K562 (cell line): ENCODE data around the gene ARID4B. TPM values are rescaled to one million over a fixed set of nuclear protein-coding genes. Genes with fewer than 3 reads are reported as not detected.
A peak's percentile ranks its signal among the peaks of the same experiment; 100 is the strongest.

Experiments used
- BCL6 ChIP-seq: fragments of 250-450 bp; sonication (Bioruptor Pico); IDR thresholded peaks from 2 replicates; pipeline ENCODE4 v1.4.0; 2020
- BRD4 ChIP-seq: fragments of 200-600 bp; sonication (generic); IDR thresholded peaks from 2 replicates; pipeline ENCODE4 v1.6.1; 2017; ENCODE audit warnings: inconsistent platforms
- CTCFL ChIP-seq: IDR thresholded peaks from 2 replicates; pipeline ENCODE4 v1.6.1; 2011; ENCODE audit warnings: borderline replicate concordance, low read depth, mild to moderate bottlenecking, moderate library complexity, low read length; ENCODE audit not compliant: insufficient read depth, poor library complexity, severe bottlenecking
- CUX1 ChIP-seq: fragments of 200-800 bp; sonication (Bioruptor generic); IDR thresholded peaks from 2 replicates; pipeline ENCODE4 v1.6.1; 2016; ENCODE audit warnings: missing genetic modification characterization, missing compliant biosample characterization
- E2F8 ChIP-seq: fragments of 450-650 bp; IDR thresholded peaks from 2 replicates; pipeline ENCODE4 v1.7.1; 2018; ENCODE audit warnings: mild to moderate bottlenecking, low read depth; ENCODE audit not compliant: partially characterized antibody
- EGR1 ChIP-seq: fragments of 450-650 bp; conservative IDR thresholded peaks from 2 replicates; pipeline ENCODE4 v1.6.1; 2017; ENCODE audit warnings: mild to moderate bottlenecking
- GTF2A2 ChIP-seq: IDR thresholded peaks from 2 replicates; pipeline ENCODE4 v1.6.1; 2016; ENCODE audit warnings: mild to moderate bottlenecking, missing genetic modification characterization, missing compliant biosample characterization
- IRF1 ChIP-seq: sonication (generic); formaldehyde crosslinking; IDR thresholded peaks from 2 replicates; pipeline ENCODE4 v1.8.0; 2022; ENCODE audit warnings: missing genetic modification reagents, mild to moderate bottlenecking, borderline replicate concordance
- KLF16 ChIP-seq: IDR thresholded peaks from 2 replicates; pipeline ENCODE4 v1.6.1; 2016; ENCODE audit warnings: antibody characterized with exemption
- MYNN ChIP-seq, 2 experiments: sonication (generic); formaldehyde crosslinking in 1 of 2; IDR thresholded peaks; 2 replicates each; pipeline versions ENCODE4 v1.5.0 to v1.6.1; 2016 to 2020; ENCODE audit warnings: antibody characterized with exemption in 1 of 2, missing genetic modification reagents in 1 of 2
- SMAD3 ChIP-seq: fragments of 450-650 bp; formaldehyde crosslinking; conservative IDR thresholded peaks from 2 replicates; pipeline ENCODE4 v1.4.0; 2020; ENCODE audit warnings: mild to moderate bottlenecking
- ZBTB9 ChIP-seq: fragments of 450-650 bp; formaldehyde crosslinking; IDR thresholded peaks from 2 replicates; pipeline ENCODE4 v1.4.0; 2020; ENCODE audit warnings: mild to moderate bottlenecking, moderate library complexity
- ZKSCAN3 ChIP-seq: fragments of 250-450 bp; sonication (Bioruptor Pico); IDR thresholded peaks from 2 replicates; pipeline ENCODE4 v1.4.0; 2020
- ZNF24 ChIP-seq: fragments of 450-650 bp; IDR thresholded peaks from 2 replicates; pipeline ENCODE4 v1.6.1; 2016
- polyA plus RNA-seq, 8 experiments: library from polyadenylated mRNA; depleted of rRNA in 4 of 8; stranded (reverse) in 5 of 8; unstranded in 3 of 8; fragments of >200 nt; fragmentation: Nextera tagmentation in 2 of 8; fragmentation: Illumina TruSeq in 1 of 8; extraction: Ambion mirVana in 2 of 8; extraction: Trizol in 1 of 8; gene quantifications; 2 replicates each; pipeline versions ENCODE4 v1.2.1 to v1.2.3, GENCODE V29; 2011 to 2014; ENCODE audit warnings: inconsistent platforms in 1 of 8, missing spikeins in 1 of 8
- total RNA-seq, 7 experiments: library from RNA; depleted of rRNA in 6 of 7; stranded (reverse); fragments of >200 nt in 6 of 7; fragmentation: Illumina TruSeq in 2 of 7; extraction: Trizol in 2 of 7; gene quantifications; 2 replicates each; pipeline versions ENCODE4 v1.2.1 to v1.2.3, GENCODE V29; 2011 to 2021; ENCODE audit warnings: low replicate concordance in 1 of 7

The ARID4B gene
- total and polyA plus RNA-seq, 9 of the 15 experiments (the other 6 are each of a cell fraction or from before 2014, with no cell fraction given), result 8.4 to 38.9 (median 18.5) TPM

GRCh38 chr1:235128456-235129328 is 199.3 kb downstream of the ARID4B start, which contains the start of gene TOMM20 (continued):
- TF ChIP-seq GTF2A2 (tag) (0 out of 2 replicates have a peak, but pooled peaks have one; percentile 44), ZKSCAN3 (CRISPR knock-in tag) (no peak), MYNN (IDR thresholded peaks at IDR 0.05) (peak; percentile 20; the same call in 1 of the 2 replicates), MYNN (CRISPR knock-in tag; IDR thresholded peaks at IDR 0.05) (no peak), CTCFL (peak; percentile 76), BRD4 (0 out of 2 replicates have a peak, but pooled peaks have one; percentile 80), E2F8 (no peak), ZBTB9 (CRISPR knock-in tag) (peak; percentile 70; the same call in 1 of the 2 replicates), SMAD3 (CRISPR knock-in tag) (peak; percentile 63; the same call in 1 of the 2 replicates), KLF16 (no peak), ZNF24 (peak; percentile 15; the same call in 1 of the 2 replicates), EGR1 (peak; percentile 90), CUX1 (peak; percentile 48; the same call in 1 of the 2 replicates), IRF1 (no peak), BCL6 (CRISPR knock-in tag) (no peak)
